ENCODE measurements around the gene ZNF787. TPM values are rescaled to one million over a fixed set of nuclear protein-coding genes. Genes with fewer than 3 reads are reported as not detected.
A peak's percentile ranks its signal among the peaks of the same experiment; 100 is the strongest.

ZNF787 gene
- total RNA-seq, 1 experiment from 2014 or later: 132 TPM

DNA sequence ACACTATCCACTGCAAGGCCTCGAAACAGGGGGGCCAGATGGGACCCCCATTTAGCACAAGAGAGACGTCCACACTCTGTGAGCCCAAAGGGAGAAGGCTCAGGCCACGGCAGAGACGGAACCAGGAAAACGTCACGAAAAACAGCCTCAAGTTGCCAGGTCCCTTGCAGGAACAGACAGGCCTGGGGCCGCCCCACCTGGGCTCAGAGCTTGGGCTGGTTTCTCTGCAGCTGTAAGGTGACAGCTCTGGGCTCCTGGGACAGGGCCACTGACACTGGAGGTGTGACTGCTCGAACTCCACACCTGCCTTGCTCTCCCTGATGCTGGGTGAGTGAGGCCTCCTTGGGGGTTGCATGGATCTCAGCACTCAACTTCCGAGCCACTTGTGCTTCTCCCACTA is 3.2 kb downstream of the ZNF787 start:
- ATAC-seq (no peak), DNase-seq (ENCODE audit: low read depth, low spot score) (no peak)
- BruUV-seq (replicated peaks): no TSS peak
- POLR2A ChIA-PET: no interaction called here
- no peaks in the 10 kb centered on the region for H3K27me3 ChIP-seq (ENCODE audit: control insufficient read depth, insufficient read depth, low read length)
- H3K4me1 ChIP-seq (ENCODE audit: control insufficient read depth, insufficient read depth, low read length): peaks cover 69% of the 10 kb centered on the region
- intact Hi-C loops (cut with micrococcal nuclease; ENCODE audit: unreplicated experiment) (no loop called here), in situ Hi-C loops (cut with HindIII; ENCODE audit: low pct_unique_long_range_greater_than_20kb, low sequenced_read_pairs) (no loop called here)
- H3K9me3 ChIP-seq (ENCODE audit: control insufficient read depth, insufficient read depth, low read depth, low read length): no peaks in the 10 kb centered on the region
- no peak overlapping the region for H3K4me3 ChIP-seq (ENCODE audit: low read depth in 2 of 2, low read length in 2 of 2)
- no peaks in the 10 kb centered on the region for H3K36me3 ChIP-seq (ENCODE audit: control insufficient read depth, insufficient read depth, low read length)
- CTCF ChIA-PET: no interaction called here
- H3K27ac ChIP-seq (ENCODE audit: low read length): peak overlapping the region; percentile 88
- TF ChIP-seq POLR2AphosphoS5 (IDR thresholded peaks at IDR 0.05; ENCODE audit: low read depth, low read length): 0 out of 2 replicates have a peak, but pooled peaks have one; percentile 14
- TF ChIP-seq, protein P1, sequence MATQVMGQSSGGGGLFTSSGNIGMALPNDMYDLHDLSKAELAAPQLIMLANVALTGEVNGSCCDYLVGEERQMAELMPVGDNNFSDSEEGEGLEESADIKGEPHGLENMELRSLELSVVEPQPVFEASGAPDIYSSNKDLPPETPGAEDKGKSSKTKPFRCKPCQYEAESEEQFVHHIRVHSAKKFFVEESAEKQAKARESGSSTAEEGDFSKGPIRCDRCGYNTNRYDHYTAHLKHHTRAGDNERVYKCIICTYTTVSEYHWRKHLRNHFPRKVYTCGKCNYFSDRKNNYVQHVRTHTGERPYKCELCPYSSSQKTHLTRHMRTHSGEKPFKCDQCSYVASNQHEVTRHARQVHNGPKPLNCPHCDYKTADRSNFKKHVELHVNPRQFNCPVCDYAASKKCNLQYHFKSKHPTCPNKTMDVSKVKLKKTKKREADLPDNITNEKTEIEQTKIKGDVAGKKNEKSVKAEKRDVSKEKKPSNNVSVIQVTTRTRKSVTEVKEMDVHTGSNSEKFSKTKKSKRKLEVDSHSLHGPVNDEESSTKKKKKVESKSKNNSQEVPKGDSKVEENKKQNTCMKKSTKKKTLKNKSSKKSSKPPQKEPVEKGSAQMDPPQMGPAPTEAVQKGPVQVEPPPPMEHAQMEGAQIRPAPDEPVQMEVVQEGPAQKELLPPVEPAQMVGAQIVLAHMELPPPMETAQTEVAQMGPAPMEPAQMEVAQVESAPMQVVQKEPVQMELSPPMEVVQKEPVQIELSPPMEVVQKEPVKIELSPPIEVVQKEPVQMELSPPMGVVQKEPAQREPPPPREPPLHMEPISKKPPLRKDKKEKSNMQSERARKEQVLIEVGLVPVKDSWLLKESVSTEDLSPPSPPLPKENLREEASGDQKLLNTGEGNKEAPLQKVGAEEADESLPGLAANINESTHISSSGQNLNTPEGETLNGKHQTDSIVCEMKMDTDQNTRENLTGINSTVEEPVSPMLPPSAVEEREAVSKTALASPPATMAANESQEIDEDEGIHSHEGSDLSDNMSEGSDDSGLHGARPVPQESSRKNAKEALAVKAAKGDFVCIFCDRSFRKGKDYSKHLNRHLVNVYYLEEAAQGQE (IDR thresholded peaks at IDR 0.05; ENCODE audit: insufficient read depth in 1 of 2, low read depth in 2 of 2, low read length in 1 of 2): no peak

DNA sequence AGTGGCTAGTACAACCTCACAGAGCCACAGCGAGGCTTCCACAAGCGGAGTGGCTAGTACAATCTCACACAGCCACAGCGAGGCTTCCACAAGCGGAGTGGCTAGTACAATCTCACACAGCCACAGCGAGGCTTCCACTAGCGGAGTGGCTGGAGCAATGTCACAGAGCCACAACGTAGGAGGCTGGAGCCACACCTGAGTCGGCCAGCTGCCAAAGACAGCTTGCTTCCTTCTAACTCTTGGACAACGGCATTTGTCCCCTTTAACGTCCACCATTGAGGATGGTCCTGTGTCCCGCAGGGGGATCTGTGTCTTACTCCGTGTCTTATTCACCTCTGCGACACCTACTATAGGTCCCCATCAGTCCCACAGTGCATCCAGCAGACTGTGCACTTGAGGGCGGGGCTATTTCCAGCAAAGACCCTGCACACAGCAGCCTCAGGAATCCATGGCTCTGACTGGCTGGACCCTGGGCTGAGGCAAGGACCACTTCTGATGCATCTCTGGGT is 3.7 kb downstream of the ZNF787 start:
- POLR2A ChIA-PET: no interaction called here
- no peak for ATAC-seq
- in situ Hi-C loops (cut with HindIII; ENCODE audit: low pct_unique_long_range_greater_than_20kb, low sequenced_read_pairs): no loop called here

More for the DNA sequence above, 3.7 kb downstream of the ZNF787 start:
- intact Hi-C loops (cut with micrococcal nuclease; ENCODE audit: unreplicated experiment): no loop called here
- BruUV-seq (replicated peaks): no TSS peak
- Histone ChIP-seq H3K27me3 (ENCODE audit: control insufficient read depth, insufficient read depth, low read length) (no peaks in the 10 kb centered on the region), H3K27ac (ENCODE audit: low read length) (peak overlapping the region; percentile 88), H3K4me1 (ENCODE audit: control insufficient read depth, insufficient read depth, low read length) (peaks cover 72% of the 10 kb centered on the region), H3K9me3 (ENCODE audit: control insufficient read depth, insufficient read depth, low read depth, low read length) (no peaks in the 10 kb centered on the region), H3K4me3 (ENCODE audit: low read depth in 2 of 2, low read length in 2 of 2) (no peak overlapping the region), H3K36me3 (ENCODE audit: control insufficient read depth, insufficient read depth, low read length) (no peaks in the 10 kb centered on the region)
- TF ChIP-seq POLR2AphosphoS5 (IDR thresholded peaks at IDR 0.05; ENCODE audit: low read depth, low read length): no peak
- TF ChIP-seq SIN3A (IDR thresholded peaks at IDR 0.05; ENCODE audit: borderline replicate concordance, insufficient read depth, low read depth, low read length): no peak
- no peak for TF ChIP-seq TCF7L2 (IDR thresholded peaks at IDR 0.05; ENCODE audit: low read depth, low read length)
- TF ChIP-seq, protein P2, sequence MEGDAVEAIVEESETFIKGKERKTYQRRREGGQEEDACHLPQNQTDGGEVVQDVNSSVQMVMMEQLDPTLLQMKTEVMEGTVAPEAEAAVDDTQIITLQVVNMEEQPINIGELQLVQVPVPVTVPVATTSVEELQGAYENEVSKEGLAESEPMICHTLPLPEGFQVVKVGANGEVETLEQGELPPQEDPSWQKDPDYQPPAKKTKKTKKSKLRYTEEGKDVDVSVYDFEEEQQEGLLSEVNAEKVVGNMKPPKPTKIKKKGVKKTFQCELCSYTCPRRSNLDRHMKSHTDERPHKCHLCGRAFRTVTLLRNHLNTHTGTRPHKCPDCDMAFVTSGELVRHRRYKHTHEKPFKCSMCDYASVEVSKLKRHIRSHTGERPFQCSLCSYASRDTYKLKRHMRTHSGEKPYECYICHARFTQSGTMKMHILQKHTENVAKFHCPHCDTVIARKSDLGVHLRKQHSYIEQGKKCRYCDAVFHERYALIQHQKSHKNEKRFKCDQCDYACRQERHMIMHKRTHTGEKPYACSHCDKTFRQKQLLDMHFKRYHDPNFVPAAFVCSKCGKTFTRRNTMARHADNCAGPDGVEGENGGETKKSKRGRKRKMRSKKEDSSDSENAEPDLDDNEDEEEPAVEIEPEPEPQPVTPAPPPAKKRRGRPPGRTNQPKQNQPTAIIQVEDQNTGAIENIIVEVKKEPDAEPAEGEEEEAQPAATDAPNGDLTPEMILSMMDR (IDR thresholded peaks at IDR 0.05): no peak
- TF ChIP-seq, protein P1 (IDR thresholded peaks at IDR 0.05; ENCODE audit: insufficient read depth in 1 of 2, low read depth in 2 of 2, low read length in 1 of 2): no peak
- DNase-seq (ENCODE audit: low read depth, low spot score): no peak
- CTCF ChIA-PET: interaction anchor here (0.6 kb wide), 1 partner anchor 463 kb away, joined by 9 read pairs; no protein-coding TSS in a partner anchor

Measured in Panc1 (cell line).